GM18909 (cell line): ENCODE results near the gene CFAP119.

ENCODE experiments used
- ATAC-seq: cut with Tn5 transposase; IDR thresholded peaks from one replicate; pipeline ENCODE4 v1.9.1; 2021; ENCODE audit warnings: mild to moderate bottlenecking; ENCODE audit not compliant: unreplicated experiment, poor library complexity

CFAP119 gene

DNA sequence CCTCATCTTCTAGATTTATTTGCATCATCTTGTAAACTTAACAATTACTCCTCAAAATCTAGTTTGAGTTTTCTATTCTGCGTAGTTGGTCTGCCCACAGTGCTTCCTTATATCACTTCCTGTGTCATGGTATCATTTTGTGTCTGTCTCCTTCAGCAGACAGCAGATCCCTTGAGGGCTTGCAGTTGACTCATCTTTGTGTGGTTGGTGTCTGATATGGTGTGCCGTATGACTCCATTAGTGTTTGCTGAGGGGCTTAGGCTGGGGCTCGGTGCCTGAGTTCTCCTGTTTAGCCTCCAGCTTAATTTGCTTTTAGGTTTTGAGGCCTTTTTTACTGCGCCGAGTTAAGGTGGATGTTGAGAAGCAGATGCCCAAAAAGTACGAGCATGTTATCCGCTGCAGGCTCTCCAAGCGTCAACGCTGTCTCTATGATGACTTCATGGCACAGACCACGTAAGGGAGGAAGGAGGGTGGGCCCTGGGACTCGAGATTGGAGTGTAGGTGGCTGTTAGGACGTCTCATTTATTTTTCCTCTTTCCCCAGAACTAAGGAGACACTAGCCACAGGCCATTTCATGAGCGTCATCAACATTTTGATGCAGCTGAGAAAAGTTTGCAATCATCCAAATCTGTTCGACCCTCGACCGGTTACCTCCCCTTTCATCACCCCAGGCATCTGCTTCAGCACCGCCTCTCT is 46.0 kb downstream of the CFAP119 start:
- ATAC-seq, result no peak

DNA sequence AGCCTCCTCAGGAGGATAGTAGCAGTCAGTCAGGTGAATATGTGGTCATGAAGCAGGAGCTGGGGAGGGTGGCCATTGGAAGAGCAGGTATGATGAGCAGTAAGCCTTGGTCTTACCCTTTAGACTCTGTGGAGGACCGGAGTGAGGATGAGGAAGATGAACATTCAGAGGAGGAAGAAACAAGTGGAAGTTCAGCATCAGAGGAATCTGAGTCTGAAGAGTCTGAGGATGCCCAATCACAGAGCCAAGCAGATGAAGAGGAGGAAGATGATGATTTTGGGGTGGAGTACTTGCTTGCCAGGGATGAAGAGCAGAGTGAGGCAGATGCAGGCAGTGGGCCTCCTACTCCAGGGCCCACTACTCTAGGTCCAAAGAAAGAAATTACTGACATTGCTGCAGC is 50.1 kb downstream of the CFAP119 start:
- no peak for ATAC-seq

DNA sequence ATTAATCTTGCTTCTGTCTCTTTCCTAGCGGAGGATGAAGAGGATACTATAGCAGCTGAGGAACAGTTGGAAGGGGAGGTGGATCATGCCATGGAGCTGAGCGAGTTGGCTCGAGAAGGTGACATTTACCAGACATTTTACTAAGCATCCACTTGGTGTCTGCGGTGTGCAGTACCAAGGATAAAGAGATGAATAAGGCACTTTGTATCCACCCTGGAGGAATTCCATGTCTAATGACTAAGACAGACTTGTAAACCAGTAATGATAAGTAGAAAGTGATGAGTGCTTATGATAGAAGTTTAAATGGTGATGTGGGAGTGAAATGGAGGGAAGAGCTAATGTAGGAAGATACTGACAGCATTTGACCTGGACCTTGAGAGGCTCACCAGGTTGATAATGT is 50.9 kb downstream of the CFAP119 start:
- no peak for ATAC-seq
